Lower leg skin (tissue), 4 donors: ENCODE measurements around the gene NSMCE4A. TPM values are rescaled to one million over a fixed set of nuclear protein-coding genes. Genes with fewer than 3 reads are reported as not detected.

Source experiments
- DNase-seq, 2 donors: peaks; one replicate each; pipeline ENCODE4 v3.0.0-alpha.2; 2019; ENCODE audit warnings: low spot score in 2 of 2
- H3K4me3 ChIP-seq: fragments of 200-600 bp; sonication (generic); 2 replicates; pipeline ENCODE4 v1.5.1; 2017; ENCODE audit warnings: mild to moderate bottlenecking, low read depth; ENCODE audit not compliant: poor library complexity, severe bottlenecking
- POLR2A ChIP-seq, 2 donors: fragments of 450-650 bp; IDR thresholded peaks; one replicate each; pipeline ENCODE4 v1.6.1; 2016 to 2017; ENCODE audit warnings: antibody characterized with exemption in 2 of 2, mild to moderate bottlenecking in 1 of 2, moderate library complexity in 1 of 2
- WGBS, 2 donors: methylation state at CpG; one replicate each; pipeline ENCODE4 v1.1.5; 2018; 5-methylcytosine and 5-hydroxymethylcytosine counted together
- intact Hi-C: fragments of 100-400 bp; cut with DNase I; formaldehyde crosslinking; loops from one replicate; pipeline ENCODE4 v1.15.0; 2023; ENCODE audit warnings: low total_unique reads
- total RNA-seq, 4 donors: library from RNA; depleted of rRNA; stranded (reverse); fragments of >200 nt; gene quantifications; one replicate each; pipeline ENCODE4 v1.1.0, GENCODE V29; 2016
- TF ChIP-seq, protein P1 (sequence below), 3 donors: fragments of 450-650 bp; IDR thresholded peaks; one replicate each; pipeline ENCODE4 v1.5.1; 2016; ENCODE audit warnings: antibody characterized with exemption in 3 of 3, mild to moderate bottlenecking in 3 of 3, moderate library complexity in 2 of 3

Gene NSMCE4A
- total RNA-seq, 4 donors from 2014 or later, result 51.1 to 77.0 (median 56.1) TPM

DNA sequence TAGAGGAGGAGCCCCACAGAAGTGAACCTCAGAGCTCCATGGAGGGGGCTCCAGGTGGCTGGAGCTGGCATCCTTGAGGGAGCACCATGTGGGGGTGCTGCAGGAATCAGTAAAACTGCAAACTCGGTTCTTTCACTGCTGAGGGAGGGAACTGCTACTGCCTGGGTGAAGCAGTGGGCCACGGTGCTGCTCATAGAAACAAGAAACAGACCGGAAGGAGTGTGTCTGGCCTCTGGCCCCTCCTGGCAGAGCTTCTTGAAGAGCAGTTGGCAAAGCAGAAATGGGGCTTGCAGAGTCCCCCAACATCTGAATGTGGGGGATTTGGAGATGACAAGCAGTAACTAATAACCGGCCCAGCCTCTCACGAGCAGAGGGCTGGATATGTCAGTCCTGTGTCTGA is 37.7 kb upstream of the NSMCE4A start:
- DNase-seq, result no peak
- intact Hi-C loops, result no loop called here
- TF ChIP-seq, protein P1, sequence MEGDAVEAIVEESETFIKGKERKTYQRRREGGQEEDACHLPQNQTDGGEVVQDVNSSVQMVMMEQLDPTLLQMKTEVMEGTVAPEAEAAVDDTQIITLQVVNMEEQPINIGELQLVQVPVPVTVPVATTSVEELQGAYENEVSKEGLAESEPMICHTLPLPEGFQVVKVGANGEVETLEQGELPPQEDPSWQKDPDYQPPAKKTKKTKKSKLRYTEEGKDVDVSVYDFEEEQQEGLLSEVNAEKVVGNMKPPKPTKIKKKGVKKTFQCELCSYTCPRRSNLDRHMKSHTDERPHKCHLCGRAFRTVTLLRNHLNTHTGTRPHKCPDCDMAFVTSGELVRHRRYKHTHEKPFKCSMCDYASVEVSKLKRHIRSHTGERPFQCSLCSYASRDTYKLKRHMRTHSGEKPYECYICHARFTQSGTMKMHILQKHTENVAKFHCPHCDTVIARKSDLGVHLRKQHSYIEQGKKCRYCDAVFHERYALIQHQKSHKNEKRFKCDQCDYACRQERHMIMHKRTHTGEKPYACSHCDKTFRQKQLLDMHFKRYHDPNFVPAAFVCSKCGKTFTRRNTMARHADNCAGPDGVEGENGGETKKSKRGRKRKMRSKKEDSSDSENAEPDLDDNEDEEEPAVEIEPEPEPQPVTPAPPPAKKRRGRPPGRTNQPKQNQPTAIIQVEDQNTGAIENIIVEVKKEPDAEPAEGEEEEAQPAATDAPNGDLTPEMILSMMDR (IDR thresholded peaks at IDR 0.05), result no peak
- TF ChIP-seq POLR2A (IDR thresholded peaks at IDR 0.05), result no peak
- no peak overlapping the region for H3K4me3 ChIP-seq
- 85 to 88% methylated on average over 5 of the region's 5 CpGs for WGBS, 2 donors

DNA sequence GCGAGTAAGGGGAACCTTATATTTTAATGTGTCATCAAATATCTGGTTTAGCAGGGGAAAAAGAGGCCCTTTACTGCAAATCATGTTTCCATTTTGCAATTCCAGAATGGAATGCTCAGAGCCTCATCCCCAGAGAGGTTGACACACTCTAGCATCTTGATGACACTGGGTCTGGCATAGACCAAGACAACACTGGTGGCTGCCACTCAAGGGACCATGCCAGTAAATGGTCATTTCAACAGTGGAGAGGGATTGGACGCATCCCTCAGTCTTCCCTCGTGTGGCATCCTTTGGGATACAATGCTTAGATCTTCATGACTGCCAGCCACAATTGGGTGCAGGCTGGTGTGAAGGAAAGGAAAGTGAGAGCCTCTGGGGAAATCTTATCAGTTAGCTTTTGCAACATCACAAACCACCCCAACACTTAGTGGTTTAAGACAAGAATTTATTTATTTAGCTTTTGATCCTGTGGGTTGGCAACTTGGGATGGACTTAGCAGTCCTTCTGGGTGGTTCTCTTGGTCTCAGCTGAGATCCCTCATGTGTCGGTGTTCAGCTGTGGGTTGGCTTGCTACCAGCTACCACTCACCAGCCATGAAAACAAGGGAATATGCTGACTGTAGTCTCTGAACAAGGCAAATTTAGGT is 35.5 kb upstream of the NSMCE4A start:
- no peak overlapping the region for H3K4me3 ChIP-seq
- no peak for TF ChIP-seq POLR2A (IDR thresholded peaks at IDR 0.05)
- TF ChIP-seq, protein P1 (IDR thresholded peaks at IDR 0.05), result no peak
- intact Hi-C loops, result no loop called here
- 74 to 83% methylated on average over 4 of the region's 4 CpGs for WGBS, 2 donors
- DNase-seq, result peak in 1 of 2 donors; percentile 29

DNA sequence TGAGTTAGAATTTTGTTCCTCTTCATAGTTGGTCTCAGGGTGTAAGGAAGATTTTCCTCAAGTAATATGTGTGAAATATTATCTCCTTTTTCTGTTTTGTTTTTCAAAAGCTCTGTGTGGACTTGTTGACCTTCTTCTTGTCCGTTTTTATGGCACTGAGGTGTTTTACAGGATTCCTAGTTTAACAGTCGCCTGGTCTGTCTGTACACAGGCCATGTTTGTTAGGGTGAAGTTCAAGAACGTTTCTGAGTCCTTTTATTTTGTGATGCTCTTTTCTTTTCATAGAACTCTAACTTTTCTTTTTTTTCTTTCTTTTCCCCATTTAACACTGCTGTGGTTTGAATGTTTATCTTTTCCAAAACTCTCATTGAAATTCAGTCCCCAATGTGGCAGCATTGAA is 32.4 kb upstream of the NSMCE4A start:
- 60 to 89% methylated on average over 3 of the region's 3 CpGs for WGBS, 2 donors
- intact Hi-C loops, result no loop called here
- no peak overlapping the region for H3K4me3 ChIP-seq
- DNase-seq, result no peak
- TF ChIP-seq POLR2A (IDR thresholded peaks at IDR 0.05), result no peak
- TF ChIP-seq, protein P1 (IDR thresholded peaks at IDR 0.05), result no peak

DNA sequence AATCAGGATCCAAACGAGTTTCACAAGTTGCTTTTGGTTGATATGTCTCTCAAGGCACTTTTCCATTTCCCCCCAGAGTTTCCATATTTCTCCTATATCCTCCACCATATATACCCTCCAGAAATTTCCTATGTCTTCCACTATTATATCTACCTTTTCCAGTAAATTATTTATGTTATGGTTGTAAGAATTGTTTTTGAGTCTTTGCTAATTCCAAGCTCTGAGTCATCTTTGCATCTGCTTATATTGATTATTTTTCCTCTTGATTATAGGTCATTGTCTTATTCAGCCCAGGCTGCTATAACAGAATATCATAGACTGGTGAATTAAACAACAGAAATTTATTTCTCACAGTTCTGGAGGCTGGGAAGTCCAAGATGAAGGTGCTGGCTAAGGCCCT is 26.7 kb upstream of the NSMCE4A start:
- H3K4me3 ChIP-seq, result no peak overlapping the region
- WGBS, 2 donors, result 75 to 79% methylated on average over 1 of the region's 1 CpG
- DNase-seq, result no peak
- TF ChIP-seq, protein P1 (IDR thresholded peaks at IDR 0.05), result no peak
- TF ChIP-seq POLR2A (IDR thresholded peaks at IDR 0.05), result no peak
- intact Hi-C loops, result no loop called here

DNA sequence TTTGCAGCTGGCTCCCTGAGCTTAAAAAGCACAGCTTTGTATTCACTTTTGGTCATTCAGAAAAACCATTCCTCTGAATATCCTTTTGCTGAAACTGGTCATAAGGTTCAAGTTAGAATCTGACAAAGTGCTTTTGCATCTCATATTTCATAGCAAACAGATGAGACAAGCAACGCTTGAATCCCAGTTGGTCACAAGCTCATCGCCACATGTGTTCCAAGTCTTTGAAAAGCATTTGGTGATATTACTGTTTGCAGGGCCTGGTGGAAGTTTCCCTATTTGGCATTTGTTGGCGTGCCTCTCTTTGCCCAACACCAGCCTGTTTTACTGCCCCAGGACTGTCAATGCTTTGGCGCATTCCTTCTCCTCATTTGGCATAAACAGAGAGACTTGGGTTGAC is 24.3 kb upstream of the NSMCE4A start:
- no peak for DNase-seq
- TF ChIP-seq, protein P1 (IDR thresholded peaks at IDR 0.05), result no peak
- no peak for TF ChIP-seq POLR2A (IDR thresholded peaks at IDR 0.05)
- 69 to 74% methylated on average over 4 of the region's 4 CpGs for WGBS, 2 donors
- intact Hi-C loops, result no loop called here
- no peak overlapping the region for H3K4me3 ChIP-seq

DNA sequence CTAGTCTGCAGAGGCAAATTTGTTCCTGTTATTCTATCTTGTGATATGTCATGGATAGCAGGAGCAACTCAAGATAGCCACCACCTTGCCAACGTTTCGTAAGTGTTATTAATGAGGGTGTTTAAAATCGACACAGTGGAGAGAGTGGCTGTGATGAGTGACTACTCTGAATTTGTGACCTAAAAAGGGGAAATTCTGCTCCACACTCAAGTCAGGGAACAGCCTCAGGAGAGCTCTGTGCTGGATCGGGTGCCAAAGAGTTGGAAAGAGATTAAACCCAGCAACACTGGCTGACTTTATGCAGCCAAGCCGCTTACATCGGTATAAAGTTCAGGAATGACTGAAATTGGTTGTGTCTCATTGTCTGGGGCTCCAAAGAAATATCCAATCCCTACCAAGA is 23.4 kb upstream of the NSMCE4A start:
- DNase-seq, result no peak
- 52 to 55% methylated on average over 6 of the region's 6 CpGs for WGBS, 2 donors
- intact Hi-C loops, result no loop called here
- no peak overlapping the region for H3K4me3 ChIP-seq
- TF ChIP-seq POLR2A (IDR thresholded peaks at IDR 0.05), result no peak
- TF ChIP-seq, protein P1 (IDR thresholded peaks at IDR 0.05), result no peak
